GM19438 (cell line): ENCODE results near the gene GPRC5B.

Experiments used
- ATAC-seq: cut with Tn5 transposase; IDR thresholded peaks from one replicate; pipeline ENCODE4 v1.9.1; 2021; ENCODE audit warnings: low read depth; ENCODE audit not compliant: unreplicated experiment

The GPRC5B gene

GRCh38 chr16:19884611-19885450 is at the start of gene GPRC5B:
GPRC5B (minus strand) TSS chr16:19884848; CDS start chr16:19872845, 12,003 bp downstream.
- ATAC-seq, result no peak

GRCh38 chr16:19933740-19934139 is 49.1 kb upstream of the GPRC5B start:
- no peak for ATAC-seq

- no peak for ATAC-seq
These were observed 44.4 kb upstream of the GPRC5B start for GRCh38 chr16:19929062-19929511.

GRCh38 chr16:19928432-19928831 is 43.8 kb upstream of the GPRC5B start:
- ATAC-seq, result no peak

GRCh38 chr16:19926449-19927390 is 42.1 kb upstream of the GPRC5B start:
- ATAC-seq, result no peak

GRCh38 chr16:19923396-19923795 is 38.7 kb upstream of the GPRC5B start:
- ATAC-seq, result no peak

GRCh38 chr16:19919142-19919541 is 34.5 kb upstream of the GPRC5B start:
- ATAC-seq, result no peak

- ATAC-seq, result no peak
These were observed 31.4 kb upstream of the GPRC5B start for GRCh38 chr16:19916064-19916463.

GRCh38 chr16:19914877-19915276 is 30.2 kb upstream of the GPRC5B start:
- no peak for ATAC-seq

GRCh38 chr16:19913340-19913645 is 28.6 kb upstream of the GPRC5B start:
- ATAC-seq, result no peak

GRCh38 chr16:19912455-19913339 is 28.0 kb upstream of the GPRC5B start:
- ATAC-seq, result no peak

- ATAC-seq, result no peak
These were observed 27.3 kb upstream of the GPRC5B start for GRCh38 chr16:19911747-19912454.

GRCh38 chr16:19911204-19911603 is 26.6 kb upstream of the GPRC5B start:
- ATAC-seq, result no peak

GRCh38 chr16:19909750-19910322 is 25.2 kb upstream of the GPRC5B start:
- no peak for ATAC-seq

- ATAC-seq, result no peak
These were observed 24.3 kb upstream of the GPRC5B start for GRCh38 chr16:19908921-19909320.

- ATAC-seq, result no peak
These were observed 22.7 kb upstream of the GPRC5B start for GRCh38 chr16:19907161-19907992.

GRCh38 chr16:19901164-19901563 is 16.5 kb upstream of the GPRC5B start:
- ATAC-seq, result no peak

GRCh38 chr16:19899605-19899955 is 14.9 kb upstream of the GPRC5B start:
- ATAC-seq, result no peak
